NCI-H2081 (cell line): ENCODE measurements around the gene ITFG1.

Experiments
- DNase-seq, 2 experiments: peaks; one replicate each; lab custom pipeline; 2025; lab: John Stamatoyannopoulos, UW

The ITFG1 gene

DNA sequence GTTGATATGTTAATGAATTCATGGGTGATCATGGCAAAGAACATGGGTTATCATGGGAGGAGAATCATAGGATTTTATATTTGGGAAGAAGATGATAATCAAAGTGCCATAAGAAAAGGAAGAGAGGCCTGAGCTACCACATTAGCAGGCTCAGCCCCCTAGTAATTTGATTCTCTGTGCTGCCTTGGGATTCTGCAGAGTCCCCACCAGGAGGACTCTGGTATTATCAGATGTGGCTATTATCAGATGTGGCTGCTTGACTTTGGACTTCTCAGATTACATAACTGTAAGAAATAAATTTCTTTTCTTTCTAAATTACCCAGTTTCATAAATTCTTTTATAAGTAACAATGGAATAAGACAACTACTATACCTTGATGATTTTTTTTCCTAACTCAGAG is 137.6 kb downstream of the ITFG1 start:
- DNase-seq = no peak

DNA sequence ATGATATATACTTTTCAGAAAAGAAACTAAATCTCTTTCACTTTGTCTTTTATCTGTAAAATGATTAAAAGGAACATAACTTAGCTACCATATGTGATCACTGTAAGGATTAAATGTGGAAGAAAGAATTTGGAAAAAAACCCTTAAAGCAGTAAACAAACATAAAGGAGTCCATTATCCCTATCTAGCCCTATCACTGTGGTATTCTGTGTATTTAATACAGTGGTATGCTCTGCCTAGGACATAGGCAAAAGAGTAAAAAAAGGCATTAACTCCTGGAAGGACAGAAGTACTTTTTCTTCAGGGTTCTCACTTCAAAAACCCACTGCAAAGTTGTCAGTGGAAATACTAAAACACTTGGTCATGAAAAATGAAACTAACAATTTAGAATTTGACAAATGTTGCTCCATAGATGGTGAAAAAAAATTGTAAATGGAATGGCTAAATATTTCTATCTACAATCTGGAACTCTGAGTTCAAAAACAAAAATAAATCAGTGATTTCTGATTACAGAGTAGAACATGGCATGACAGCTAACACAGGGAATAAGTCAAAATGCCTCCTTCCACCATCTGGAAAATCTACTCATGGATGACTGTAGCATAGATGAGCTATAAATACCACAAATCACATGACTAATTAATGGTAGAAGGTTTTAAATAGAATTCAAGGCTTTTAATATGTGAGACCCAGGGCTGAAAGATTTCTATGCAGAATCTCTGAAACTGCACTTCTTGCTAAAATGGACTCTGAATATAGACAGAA is 140.1 kb downstream of the ITFG1 start:
- no peak for DNase-seq

DNA sequence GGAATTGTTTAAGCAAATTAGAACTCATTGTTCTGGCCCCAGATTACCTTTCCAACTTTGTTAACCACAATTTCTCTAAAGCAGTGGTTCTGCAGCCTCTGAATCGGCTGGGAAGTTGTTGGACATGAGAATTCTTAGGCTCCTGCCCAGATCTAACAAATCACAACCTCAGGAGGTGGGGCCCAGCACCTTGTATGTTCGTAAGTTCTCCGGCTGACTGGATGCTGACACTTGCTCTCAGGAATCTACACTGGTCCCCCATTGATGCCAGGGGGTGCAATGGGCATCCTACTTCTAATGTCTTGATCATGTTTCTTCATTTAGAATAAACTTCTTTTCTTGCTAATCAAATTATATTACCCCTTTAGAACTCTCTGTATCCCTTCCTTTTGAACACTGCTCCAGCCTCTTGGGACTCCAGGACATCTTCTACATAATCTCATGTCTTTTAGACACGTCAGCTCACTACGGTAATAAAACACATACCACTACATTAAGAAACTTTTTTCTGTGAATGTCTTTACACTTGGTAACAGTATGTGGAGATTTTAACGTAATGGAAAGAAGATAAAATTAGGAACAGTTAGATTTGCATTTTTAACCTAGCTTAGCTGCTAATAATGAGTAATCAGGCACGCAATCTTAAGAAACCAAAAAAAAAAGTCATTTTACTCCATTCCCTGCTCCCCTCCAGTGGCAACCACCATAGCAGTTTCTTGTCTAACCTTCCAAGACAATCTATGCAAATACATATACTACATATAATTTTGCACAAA is 143.2 kb downstream of the ITFG1 start:
- no peak for DNase-seq

DNA sequence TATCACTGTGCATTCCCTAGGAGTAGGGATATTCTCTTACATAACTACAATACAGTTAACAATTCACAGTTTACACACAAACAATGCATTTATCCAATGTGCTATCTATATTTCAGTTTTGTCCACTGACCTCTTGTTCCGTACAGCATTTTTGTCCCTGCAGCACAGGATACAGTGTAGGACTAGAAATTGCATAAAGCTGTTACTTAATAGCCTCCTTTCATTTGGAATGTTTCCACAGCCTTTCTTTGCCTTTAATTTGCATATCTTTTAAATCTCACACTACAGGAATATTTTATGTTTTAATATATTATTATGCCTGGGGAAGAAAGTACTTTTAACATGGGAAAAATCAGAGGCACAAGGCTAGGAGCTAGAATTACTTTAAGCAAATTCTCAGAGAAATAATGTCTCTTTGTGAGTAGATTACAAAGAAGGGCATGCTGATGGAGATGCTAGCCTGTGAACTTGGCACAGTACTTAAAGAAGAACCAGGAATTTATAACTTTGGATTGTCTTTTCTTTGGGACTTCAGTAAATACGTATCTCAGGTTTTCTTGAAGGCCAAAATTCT is 144.3 kb downstream of the ITFG1 start:
- no peak for DNase-seq

DNA sequence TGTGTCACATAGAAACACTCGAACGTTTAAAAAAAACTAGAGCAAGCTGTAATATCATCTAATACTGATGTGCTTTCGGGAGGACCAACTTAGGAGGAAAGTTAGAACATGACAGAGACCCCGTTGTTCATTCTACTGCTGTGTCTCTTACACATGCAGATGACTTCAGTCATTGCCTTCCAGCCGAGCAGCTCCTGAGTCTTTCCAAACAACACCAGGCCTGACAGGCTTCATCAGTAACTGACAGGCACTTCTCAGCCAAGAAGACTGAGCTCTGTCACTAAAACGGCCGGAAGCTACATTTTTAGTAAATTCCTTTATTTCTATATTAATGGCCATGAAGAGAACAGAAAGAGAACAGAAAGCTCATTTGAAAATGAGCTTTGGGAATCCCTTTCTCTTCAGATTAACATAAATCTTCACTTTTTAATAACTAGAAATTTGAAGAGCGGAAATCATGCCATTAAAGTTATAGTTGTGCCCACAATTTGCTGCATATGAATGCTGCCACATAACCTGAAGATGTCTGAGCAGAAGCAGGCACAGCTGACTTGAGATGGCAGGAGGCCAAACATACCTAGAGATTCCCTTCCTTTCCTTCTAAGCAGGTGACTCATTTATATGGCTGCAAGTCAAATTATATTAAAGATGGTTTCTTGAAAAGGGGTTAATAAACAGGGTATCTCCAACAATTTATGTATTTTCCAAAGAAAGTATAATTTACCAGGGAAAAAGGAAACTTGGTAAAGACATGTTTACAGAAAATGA is 148.9 kb downstream of the ITFG1 start:
- DNase-seq = no peak

DNA sequence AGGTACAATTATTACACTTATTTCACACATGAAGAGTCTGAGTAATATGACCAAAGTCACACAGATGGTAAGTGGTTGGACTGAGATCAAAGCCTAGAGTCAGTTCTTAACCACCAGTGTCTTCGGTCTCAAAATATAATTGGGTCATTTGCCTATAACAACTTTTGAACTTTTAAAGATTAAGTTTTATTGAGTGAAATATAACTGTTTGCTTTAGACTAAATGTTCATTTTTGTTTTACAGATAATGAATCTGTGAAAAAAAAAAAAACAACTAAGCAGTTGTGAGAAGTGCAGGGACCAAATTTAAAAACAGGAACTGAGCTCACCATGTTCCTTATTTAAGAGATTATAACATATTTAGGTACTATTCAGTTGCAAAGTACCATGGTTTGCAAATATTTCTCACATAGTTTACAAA is 150.1 kb downstream of the ITFG1 start:
- no peak for DNase-seq

DNA sequence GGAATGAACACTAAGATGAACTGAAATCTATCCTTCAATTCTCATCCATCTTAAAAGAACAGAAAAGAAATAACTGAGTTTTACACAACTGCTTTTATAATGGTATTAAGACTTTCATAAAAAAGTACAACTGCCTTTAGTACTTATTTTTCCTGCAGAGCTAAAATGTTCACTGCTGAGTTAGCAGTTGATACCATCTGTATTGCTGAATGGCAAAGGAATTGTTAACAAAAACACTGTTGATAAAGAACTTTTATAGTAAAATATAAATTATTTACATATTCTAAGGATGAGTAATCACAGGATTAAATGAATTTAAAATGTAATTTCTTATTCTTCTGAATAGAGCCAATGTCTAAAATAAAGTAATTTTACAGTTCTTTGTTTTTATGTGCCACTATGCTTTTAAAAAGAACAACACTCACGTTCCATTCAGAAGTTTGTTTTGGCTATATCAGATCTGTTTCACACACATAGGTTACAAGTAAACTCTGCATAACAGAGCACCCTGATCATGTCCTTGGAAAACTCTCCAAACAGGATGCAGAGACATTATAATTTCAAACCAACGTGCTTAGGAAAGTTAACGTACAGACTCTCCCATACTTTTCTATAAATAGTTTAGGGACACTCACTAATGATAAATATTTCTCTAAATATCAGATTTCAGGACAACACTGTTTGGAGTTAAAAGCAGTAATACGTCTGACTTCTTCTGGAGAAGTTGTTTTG is 151.1 kb downstream of the ITFG1 start:
- DNase-seq = no peak

DNA sequence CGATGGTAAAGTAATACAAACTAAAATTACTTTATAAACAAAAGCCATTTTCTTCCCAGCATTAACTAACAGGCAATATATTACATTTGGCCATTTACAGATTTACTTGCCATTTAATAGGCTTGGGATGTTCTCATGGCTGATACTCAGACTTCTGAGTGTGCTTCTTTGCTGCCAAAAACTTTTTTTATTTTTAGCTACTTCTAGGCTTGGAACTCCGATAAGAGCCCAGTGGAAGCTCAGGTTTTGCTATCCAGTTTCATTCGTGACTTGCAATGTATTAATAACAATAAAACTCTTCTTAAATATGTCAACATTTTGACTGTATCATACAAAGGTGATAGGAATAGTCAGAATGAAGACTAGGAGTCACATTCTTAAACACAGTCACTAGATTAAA is 152.3 kb downstream of the ITFG1 start:
- no peak for DNase-seq

DNA sequence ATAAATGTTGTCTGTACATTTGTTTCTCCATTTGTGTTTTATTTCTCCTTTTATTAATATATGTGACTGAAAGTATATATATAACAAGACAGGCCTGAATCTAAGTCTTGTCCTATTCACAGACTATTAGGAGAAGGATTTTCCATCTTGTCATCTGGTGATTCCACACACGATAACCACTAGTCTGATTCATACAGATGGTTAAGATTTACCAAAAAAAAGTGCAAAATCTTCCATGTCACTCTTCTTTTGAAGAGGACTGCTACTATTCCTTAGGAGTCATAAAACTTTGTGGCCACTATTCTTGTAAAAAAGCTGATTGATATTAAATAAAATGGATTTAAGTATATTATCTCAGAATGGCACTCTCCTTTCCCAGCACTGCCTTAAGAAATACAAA is 156.3 kb downstream of the ITFG1 start:
- DNase-seq = no peak

DNA sequence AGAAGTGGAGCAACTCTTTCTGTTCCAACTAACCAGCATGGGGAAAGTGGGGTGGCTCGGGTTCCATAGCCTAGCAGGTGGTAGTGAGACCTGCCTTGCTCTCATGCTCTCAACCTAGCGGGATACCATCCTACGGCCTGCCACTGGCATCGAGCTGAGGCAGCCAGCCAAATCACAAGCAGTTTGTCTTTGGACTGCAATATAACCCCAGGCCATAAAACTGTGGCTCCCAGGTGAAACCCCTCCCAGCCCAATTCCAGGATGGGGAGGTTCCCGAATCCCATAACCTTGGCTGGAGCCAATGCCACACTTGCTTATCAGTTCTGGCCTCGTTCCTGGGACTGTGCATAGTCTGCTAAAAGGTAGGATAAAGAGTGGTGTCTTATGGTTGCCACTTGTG is 161.3 kb downstream of the ITFG1 start:
- no peak for DNase-seq

DNA sequence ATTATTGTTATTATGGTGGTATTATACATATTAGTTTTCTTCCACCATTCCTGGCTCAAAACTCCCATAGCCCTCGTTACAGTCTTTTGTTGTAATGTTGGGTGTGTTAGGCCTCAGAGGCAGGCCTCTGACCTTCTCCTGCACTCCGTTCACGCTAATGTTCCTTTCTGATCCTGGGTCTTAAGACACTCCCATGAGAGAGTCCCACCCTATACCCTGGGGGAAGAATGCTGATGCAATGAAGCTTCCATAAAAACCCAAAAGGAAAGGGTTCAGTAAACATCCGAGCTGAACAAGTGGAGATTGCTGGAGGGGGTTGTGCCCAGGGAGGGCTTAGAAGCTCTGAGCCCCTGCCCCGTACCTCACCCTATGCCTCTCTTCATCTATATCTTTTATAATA is 175.9 kb downstream of the ITFG1 start:
- DNase-seq = no peak

DNA sequence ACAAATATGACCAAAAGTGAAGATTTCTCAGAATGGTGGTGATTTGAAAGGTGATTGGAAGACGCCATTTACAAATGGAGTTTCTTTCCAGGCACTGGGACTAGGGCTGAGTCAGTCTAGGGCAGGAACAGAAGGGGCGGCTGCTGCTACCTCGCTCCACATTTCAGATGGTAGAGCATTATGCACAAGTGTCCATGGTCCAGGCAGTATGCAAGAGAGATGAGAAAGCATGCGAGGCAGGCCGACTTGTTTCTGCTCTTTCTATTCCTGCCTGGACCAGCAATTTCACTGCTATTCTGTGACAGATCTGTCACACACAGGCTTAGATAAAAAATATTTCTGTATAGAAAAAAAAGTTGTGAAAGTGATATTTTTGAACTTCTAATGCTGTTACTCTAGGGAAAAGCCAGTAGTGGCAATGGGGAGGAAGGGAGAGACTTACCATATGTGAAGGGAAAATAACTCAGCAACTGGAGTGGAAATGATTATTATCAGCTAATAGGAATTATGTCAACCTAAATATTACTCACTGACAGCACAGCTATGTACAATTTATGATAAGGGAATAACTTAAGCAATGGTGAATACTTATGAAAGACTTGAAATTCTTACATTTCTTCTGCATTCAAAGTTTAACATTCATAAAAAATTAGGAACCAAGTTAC is 182.4 kb downstream of the ITFG1 start:
- no peak for DNase-seq

DNA sequence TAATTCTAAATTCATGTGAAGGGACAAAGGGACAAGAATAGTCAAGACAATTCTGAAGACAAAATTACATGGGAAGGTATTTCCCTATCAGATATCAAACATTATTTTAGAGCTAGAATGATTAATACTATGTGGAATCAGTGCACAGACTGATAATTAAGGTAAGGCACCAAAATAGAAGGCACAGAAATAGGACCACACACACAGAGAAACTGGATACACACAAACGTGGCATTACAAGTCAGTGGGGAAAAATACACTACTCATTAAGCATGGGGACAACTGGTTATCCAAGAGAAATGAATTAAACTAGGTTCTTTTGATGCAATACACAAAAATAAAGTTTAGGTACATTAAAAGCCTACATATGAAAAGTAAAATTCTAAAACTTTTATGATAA is 184.3 kb downstream of the ITFG1 start:
- no peak for DNase-seq

DNA sequence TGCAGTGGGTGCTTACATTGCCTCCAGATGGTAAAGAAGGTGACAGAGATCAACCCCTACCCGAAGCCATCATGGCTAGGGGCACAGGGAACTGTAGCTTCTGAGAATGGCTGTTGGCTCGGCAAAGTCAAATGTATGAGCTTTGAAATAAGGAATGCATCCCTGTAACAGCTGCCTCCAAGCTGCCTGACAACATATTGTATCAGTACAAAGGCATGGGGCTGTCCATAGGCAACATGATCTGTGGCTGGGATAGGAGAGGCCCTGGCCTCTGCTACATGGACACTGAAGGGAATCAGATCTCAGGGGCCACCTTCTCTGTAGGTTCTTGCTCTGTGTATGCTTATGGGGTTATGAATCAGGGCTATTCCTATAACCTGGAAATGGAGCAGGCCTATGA is 197.9 kb downstream of the ITFG1 start:
- DNase-seq = no peak

DNA sequence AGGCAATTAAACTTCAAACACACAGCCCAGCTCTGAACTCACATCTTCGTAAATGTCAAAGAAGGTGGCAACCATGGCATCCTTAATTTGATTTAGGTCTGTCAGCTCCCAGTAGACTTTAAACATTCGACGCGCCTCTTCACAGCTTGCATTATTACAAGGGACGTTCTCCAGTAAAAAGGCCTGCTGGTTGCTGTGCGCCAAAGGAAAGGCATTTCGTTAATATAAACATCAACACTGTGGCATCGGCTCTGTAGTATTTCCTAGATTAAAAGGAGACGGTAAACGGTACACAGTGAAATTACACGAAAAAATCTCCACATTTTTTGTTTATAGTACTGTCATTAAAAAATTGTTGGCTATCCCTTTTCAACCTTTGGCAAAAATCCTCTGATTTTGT is 200.4 kb downstream of the ITFG1 start:
- no peak for DNase-seq

DNA sequence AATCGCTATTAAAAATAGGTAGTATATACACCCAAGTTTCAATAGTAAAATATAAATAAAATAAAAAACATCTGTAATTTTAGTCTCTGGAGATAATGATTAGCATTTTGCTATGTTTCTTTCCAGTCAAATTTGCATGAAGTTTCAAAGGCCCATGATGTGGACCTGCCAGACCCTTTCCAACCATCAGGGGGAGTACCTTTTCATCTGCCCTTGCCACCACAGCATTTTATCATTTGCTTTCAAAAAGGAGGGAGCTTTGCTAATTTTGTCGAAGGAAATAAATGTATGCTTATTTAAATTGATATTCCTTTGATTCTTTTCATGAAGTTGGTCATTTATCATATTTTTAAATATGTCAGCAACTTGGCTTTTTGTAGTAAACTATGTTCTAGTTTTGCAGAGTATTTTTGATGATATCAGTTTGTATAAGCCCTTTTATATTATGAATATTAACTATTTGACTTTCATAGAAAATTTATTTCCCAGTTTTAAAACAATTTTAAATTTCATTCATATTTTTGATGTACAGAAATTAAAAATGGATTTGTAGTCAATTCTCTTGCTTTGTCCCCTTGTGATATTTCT is 201.9 kb downstream of the ITFG1 start:
- DNase-seq = no peak

DNA sequence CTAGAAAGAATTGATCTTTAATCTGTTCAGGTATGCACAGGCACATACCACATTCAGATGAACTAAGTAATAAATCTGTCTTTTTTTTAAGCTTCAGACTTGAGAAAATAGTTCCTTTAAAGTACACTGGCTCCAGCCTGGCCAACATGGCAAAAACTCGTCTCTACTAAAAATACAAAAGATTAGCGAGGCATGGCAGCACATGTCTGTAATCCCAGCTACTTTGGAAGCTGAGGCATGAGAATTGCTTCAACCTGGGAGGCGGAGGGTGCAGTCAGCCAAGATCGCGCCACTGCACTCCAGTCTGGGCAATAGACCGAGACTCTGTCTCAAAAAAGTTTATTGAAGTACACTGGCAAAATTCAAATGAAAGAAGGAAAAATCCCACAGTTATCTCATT is 206.1 kb downstream of the ITFG1 start:
- DNase-seq = no peak

DNA sequence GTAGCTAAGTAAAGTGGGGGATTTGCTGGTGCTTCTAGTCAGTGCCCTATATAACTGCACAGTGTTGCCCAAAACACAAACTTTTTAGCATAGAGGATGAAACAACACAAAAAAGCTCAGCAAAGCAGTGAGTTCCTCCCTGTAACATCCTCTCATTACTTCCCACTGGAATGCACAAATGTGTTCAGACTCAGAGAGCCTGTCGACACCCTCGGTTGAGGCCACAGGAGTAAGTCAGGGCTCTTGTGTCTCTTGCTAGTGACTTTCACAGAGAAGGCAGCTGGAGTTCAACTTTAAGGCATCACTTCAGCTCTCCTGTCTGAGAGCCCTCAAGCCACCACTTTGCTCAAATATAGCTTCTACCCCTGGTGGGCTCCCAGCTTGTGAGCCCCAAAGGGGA is 209.9 kb downstream of the ITFG1 start:
- DNase-seq = no peak

DNA sequence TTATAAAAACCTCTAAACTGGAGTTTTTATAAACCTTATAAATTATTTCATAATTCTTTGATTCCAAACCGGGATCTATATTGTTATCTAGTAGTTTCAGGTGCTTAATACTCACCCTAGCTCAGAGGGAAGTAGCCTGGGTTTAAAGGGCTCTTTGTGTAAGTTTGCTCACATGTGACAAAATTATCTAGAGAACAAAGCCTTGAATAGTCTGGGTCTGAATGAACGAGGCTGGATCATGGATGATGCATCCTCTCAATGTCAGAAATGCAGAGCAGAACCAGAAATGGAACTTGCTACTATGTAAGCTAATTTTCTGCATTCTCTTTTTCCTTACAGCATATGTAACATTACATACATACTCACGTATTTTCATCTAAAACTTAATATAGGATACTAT is 213.2 kb downstream of the ITFG1 start:
- peak in 1 of 2 experiments; percentile 13 for DNase-seq

DNA sequence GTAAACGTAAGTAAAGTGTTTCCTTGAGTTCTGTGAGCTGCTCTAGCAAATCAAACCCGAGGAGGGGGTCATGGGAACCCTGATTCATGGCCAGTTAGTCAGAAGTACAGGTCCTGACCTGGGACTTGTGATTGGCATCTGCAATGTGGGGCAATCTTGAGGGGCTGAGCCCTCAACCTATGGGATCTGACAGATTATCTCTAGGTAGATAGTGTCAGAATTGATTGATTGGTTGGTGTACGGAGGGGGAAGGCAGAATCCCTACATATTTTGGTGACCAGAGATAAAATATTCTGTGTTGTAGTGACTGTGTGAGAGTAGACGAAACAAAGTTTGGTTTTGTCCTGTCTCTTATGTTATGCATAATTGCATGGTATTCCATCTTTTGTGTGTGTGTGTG is 216.7 kb downstream of the ITFG1 start:
- DNase-seq = no peak

DNA sequence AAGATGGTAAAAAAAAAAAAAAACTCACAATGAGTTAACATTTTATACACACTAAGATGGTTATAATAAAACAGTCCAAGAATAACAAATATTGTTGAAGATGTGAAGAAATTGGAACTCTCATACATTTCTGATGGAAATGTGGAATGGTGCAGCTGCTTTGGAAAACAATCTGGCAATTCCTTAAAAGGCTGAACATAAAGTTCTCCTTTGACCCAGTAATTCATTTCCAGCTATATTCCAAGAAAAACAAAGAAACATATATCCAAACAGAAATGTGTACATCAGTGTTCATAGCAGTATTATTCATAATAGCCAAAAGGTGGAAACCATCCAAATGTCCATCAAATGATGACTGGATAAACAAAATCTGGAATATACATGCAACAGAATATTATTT is 219.8 kb downstream of the ITFG1 start:
- DNase-seq = no peak
